ENCODE data around the gene CCL22. TPM values are rescaled to one million over a fixed set of nuclear protein-coding genes. Genes with fewer than 3 reads are reported as not detected.

The CCL22 gene
- total RNA-seq, 1 donor from 2014 or later, result not detected

- peaks cover 9% of the 10 kb centered on the region for H3K27me3 ChIP-seq (ENCODE audit: control insufficient read depth, insufficient read depth, low read length)
- TF ChIP-seq CTCF (IDR thresholded peaks at IDR 0.05; ENCODE audit: insufficient read depth, low read length, poor library complexity, severe bottlenecking), result no peak
- H3K36me3 ChIP-seq (ENCODE audit: control insufficient read depth, insufficient read depth, low read length), result no peaks in the 10 kb centered on the region
- no peak for DNase-seq (ENCODE audit: low read depth)
- H3K4me3 ChIP-seq (ENCODE audit: low read depth, low read length), result no peak overlapping the region
These were observed 43.5 kb downstream of the CCL22 start for GRCh38 chr16:57401943-57402640.

DNA sequence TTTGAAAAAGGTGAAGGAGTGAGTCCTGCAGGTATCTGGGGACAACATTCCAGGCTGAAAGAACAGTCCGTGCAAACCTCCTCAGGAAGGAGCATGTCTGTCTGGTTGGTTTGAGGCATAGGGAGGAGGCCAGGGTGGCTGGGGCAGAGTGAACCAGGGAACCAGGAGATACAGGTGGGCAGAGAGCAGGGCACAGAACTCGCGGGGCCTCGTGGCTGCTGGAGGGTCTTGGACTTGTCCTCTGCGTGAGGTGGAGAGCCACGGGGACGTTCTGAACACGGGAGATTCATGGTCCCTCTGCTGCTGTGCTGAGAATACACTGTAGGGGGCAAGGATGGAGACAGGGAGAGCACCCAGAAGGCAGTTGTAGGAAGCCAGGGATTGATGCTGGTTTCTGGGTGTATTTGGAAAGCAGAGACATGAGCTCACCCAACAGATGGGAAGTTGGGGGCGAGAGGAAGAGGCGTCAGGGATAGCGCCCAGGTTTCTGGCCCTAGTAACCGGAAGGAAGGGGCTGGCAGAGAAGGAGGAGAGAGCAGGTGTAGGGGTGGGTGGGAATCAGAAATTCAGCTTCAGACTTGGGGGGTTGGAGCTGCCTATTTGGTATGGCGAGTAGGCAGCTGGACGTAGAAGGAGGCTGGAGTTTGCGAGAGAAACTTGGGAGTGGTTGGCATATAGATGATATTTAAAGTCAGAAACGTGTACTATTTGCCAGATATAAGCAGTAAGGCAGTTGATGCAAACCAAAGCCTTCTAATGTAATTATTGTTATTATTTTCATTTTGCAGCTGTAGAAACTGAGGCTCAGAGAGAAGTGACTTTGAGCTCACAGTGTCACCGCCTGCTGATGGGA lies 45.6 kb downstream of the CCL22 start, which contains the start of gene CCL17:
TSS of gene CCL17 (plus strand) at position 803 of the 853 bp plus-strand sequence. CDS start 9,166 bp downstream, outside the sequence.
- peaks cover 9% of the 10 kb centered on the region for H3K27me3 ChIP-seq (ENCODE audit: control insufficient read depth, insufficient read depth, low read length)
- H3K36me3 ChIP-seq (ENCODE audit: control insufficient read depth, insufficient read depth, low read length), result no peaks in the 10 kb centered on the region
- no peak within 1 kb of the TSS for H3K4me3 ChIP-seq (ENCODE audit: low read depth, low read length)
- TF ChIP-seq CTCF (IDR thresholded peaks at IDR 0.05; ENCODE audit: insufficient read depth, low read length, poor library complexity, severe bottlenecking), result no peak
- no peak for DNase-seq (ENCODE audit: low read depth)

DNA sequence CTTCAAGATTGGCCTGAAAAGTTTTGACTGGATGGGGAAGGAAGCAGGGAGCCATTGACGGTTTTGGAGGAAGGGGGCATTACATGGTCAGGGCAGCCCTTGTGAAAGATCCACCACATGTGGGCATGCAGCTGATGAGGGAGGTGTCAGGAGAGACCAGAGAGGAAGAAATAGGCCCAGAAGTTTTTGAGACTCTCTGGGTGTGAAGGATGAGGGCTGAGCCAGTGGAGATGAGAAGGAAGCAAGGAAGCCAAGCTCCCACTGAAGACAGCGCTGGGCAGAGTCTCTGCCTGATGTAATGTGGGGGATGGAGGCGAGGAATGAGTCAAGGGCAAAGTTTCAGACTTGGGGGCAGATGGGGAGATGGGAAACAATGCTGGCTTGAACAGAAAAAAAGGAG lies 46.5 kb downstream of the CCL22 start:
- no peak overlapping the region for H3K4me3 ChIP-seq (ENCODE audit: low read depth, low read length)
- H3K36me3 ChIP-seq (ENCODE audit: control insufficient read depth, insufficient read depth, low read length), result no peaks in the 10 kb centered on the region
- no peak for TF ChIP-seq CTCF (IDR thresholded peaks at IDR 0.05; ENCODE audit: insufficient read depth, low read length, poor library complexity, severe bottlenecking)
- peaks cover 9% of the 10 kb centered on the region for H3K27me3 ChIP-seq (ENCODE audit: control insufficient read depth, insufficient read depth, low read length)
- no peak for DNase-seq (ENCODE audit: low read depth)

DNA sequence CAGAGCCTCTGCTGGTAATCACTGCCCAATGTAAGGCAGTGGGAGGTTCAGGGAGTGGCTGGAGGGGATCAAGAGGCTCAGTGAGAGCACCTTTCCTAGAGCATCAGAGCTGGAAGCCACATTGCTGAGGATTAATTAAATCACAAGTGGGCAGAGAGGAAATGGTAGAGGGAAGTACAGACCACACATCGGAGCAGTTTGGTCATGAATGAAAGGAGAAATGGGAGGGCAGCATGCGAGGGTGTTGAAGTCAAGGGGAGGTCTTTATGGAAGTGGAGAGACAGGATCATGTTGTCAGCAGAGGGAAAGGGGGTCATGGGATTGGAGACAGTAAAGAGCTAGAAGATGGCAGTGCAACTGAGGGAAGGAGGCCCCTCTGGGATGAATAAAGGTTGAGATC lies 48.3 kb downstream of the CCL22 start:
- no peak for TF ChIP-seq CTCF (IDR thresholded peaks at IDR 0.05; ENCODE audit: insufficient read depth, low read length, poor library complexity, severe bottlenecking)
- no peak for DNase-seq (ENCODE audit: low read depth)
- Histone ChIP-seq H3K36me3 (ENCODE audit: control insufficient read depth, insufficient read depth, low read length) (no peaks in the 10 kb centered on the region), H3K4me3 (ENCODE audit: low read depth, low read length) (no peak overlapping the region), H3K27me3 (ENCODE audit: control insufficient read depth, insufficient read depth, low read length) (peaks cover 11% of the 10 kb centered on the region)

- no peak for TF ChIP-seq CTCF (IDR thresholded peaks at IDR 0.05; ENCODE audit: insufficient read depth, low read length, poor library complexity, severe bottlenecking)
- H3K36me3 ChIP-seq (ENCODE audit: control insufficient read depth, insufficient read depth, low read length), result no peaks in the 10 kb centered on the region
- H3K4me3 ChIP-seq (ENCODE audit: low read depth, low read length), result no peak overlapping the region
- DNase-seq (ENCODE audit: low read depth), result no peak
- peaks cover 9% of the 10 kb centered on the region for H3K27me3 ChIP-seq (ENCODE audit: control insufficient read depth, insufficient read depth, low read length)
These were observed 49.2 kb downstream of the CCL22 start for GRCh38 chr16:57407521-57408353.
